Parietal lobe (tissue), 1 donor: ENCODE measurements around the gene HKDC1. TPM values are rescaled to one million over a fixed set of nuclear protein-coding genes. Genes with fewer than 3 reads are reported as not detected.

Source experiments
- total RNA-seq: library from RNA; depleted of rRNA; stranded (reverse); fragments of >200 nt; gene quantifications from one replicate; pipeline ENCODE4 v1.2.3, GENCODE V29; 2014

HKDC1 gene, protein sequence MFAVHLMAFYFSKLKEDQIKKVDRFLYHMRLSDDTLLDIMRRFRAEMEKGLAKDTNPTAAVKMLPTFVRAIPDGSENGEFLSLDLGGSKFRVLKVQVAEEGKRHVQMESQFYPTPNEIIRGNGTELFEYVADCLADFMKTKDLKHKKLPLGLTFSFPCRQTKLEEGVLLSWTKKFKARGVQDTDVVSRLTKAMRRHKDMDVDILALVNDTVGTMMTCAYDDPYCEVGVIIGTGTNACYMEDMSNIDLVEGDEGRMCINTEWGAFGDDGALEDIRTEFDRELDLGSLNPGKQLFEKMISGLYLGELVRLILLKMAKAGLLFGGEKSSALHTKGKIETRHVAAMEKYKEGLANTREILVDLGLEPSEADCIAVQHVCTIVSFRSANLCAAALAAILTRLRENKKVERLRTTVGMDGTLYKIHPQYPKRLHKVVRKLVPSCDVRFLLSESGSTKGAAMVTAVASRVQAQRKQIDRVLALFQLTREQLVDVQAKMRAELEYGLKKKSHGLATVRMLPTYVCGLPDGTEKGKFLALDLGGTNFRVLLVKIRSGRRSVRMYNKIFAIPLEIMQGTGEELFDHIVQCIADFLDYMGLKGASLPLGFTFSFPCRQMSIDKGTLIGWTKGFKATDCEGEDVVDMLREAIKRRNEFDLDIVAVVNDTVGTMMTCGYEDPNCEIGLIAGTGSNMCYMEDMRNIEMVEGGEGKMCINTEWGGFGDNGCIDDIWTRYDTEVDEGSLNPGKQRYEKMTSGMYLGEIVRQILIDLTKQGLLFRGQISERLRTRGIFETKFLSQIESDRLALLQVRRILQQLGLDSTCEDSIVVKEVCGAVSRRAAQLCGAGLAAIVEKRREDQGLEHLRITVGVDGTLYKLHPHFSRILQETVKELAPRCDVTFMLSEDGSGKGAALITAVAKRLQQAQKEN
- 3.1 TPM for total RNA-seq

DNA sequence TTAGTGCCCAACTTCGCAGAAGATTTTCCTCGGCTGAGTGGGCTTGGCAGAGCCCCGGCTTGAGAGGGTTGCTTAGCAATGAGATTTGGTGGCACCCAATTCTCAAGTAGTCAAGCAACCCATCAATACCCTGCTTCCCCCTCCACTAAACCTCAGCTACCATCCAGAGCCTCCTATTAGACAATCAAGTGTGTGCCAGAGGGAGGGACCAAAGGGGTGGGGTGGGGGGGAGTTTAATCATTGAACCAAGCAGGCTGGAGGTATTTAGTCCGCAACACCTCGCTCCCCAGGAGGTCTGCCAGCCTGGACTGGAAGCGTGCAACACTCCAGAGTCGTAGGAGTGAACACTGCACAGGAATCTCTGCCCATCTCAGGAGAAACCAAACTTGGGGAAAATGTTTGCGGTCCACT is at the start of gene HKDC1:
Gene HKDC1 (plus strand): TSS at position 292 of the 411 bp plus-strand sequence. CDS start 104 bp downstream, at position 396.

DNA sequence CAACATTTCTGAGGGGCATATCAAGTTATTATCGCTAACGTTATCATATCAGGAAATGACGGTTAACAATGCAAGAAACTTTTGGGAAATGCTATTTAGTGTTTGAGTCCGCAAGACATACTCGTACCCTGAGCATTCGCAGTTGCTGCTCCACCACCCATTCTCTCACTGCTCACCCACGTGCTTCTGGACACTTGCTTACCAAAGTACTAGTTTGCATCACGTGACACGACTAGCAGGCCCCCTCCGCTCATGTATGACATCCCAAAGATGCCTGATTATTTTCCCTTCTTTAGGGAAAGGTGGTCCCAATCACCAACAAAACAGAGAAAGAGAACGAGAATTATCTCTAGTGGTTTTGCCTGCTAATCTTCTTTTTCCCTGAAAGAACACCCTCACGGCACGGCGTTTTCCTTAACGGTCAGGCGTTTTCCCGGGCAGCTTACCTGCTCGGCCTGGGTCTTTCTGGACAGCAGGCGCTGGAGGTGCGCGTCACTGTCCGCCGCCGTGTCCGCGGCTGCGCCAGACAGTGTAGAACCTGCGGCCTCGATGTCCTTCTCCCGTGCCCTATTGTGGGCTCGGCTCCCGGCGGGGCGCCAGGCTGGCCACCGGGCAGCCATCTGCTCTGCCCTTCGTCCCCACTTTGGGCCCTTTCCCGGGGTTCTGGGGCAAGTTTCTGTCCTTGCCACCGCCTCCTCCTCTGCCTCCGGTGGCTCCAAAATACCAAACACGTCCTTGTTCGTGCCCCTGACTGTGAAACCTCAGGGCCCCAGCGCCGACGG is 40.2 kb upstream of the HKDC1 start, which contains the start of gene SUPV3L1:
Gene SUPV3L1 (plus strand): TSS at position 492 of the 782 bp plus-strand sequence. CDS start 58 bp downstream, at position 550.

DNA sequence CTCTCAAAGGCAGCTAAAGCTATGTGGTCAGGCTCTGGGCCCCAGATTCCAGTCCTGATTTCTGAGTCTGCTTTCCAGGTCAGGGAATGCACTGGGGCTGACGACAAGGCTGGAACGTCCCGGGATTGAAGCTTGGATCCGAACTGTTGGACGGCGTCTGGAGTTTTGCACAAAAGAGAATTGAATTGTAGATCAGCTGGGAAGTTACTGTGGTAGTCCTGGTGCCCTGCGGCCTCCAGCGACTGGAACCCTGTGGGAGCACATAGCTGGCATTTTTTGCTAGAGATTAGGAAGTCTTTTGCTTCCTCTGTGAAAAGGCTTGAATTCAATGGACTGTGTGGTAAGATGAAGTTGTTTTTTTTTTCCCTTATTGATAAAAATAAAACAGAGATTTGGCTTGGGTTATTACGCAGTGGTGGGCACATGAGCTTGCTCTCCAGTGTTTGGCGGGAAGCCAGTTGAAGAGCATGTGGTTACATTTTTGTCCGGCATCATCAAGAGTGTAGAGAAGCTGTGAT is 58.4 kb downstream of the HKDC1 start, which contains the start of gene HK1:
Gene HK1 (plus strand): TSS at position 51 of the 518 bp plus-strand sequence.

Other genes starting within 250 kb of the HKDC1 start
- gene KIFBP, start 231.5 kb upstream of the HKDC1 start, total RNA-seq = 50.4 TPM
- 8.1 TPM for gene SRGN, start 132.2 kb upstream of the HKDC1 start, total RNA-seq
- 43.2 TPM for gene VPS26A, start 96.2 kb upstream of the HKDC1 start, total RNA-seq
- 41.0 TPM for gene SUPV3L1, start 40.1 kb upstream of the HKDC1 start, total RNA-seq
- gene HK1, start 58.2 kb downstream of the HKDC1 start, total RNA-seq = 92.3 TPM
- 1.3 TPM for gene TACR2, start 196.6 kb downstream of the HKDC1 start, total RNA-seq
- gene TSPAN15, start 231.1 kb downstream of the HKDC1 start, total RNA-seq = 5.0 TPM